GM23338 (cell line): ENCODE results near the gene DELE1. TPM values are rescaled to one million over a fixed set of nuclear protein-coding genes. Genes with fewer than 3 reads are reported as not detected.

ENCODE experiments used
- ATAC-seq: fragments of 200-7000 bp; cut with Tn5 transposase; 3 replicates; pipeline ENCODE4 v1.9.1; 2020
- DNase-seq: peaks from one replicate; pipeline ENCODE4 v3.0.0-alpha.2; 2015; ENCODE audit warnings: low spot score
- H2AFZ ChIP-seq: fragments of 200-600 bp; sonication (generic); 2 replicates; pipeline ENCODE4 v1.8.0; 2016; ENCODE audit warnings: antibody characterized with exemption, mild to moderate bottlenecking, moderate library complexity
- H3F3A ChIP-seq: fragments of 200-600 bp; sonication (generic); replicated peaks from 2 replicates; pipeline ENCODE4 v1.8.0; 2017; ENCODE audit warnings: antibody characterized with exemption, mixed run types, low read depth
- H3K27ac ChIP-seq: fragments of 200-600 bp; sonication (generic); 2 replicates; pipeline ENCODE4 v1.6.1; 2016; ENCODE audit warnings: low read depth
- H3K27me3 ChIP-seq: fragments of 200-600 bp; sonication (generic); 2 replicates; pipeline ENCODE4 v1.8.0; 2016; ENCODE audit warnings: mild to moderate bottlenecking, mixed run types, moderate library complexity; ENCODE audit not compliant: insufficient read depth
- H3K36me3 ChIP-seq: fragments of 200-600 bp; sonication (generic); 2 replicates; pipeline ENCODE4 v1.8.0; 2016; ENCODE audit warnings: mild to moderate bottlenecking; ENCODE audit not compliant: insufficient read depth
- H3K4me1 ChIP-seq: fragments of 200-600 bp; sonication (generic); 2 replicates; pipeline ENCODE4 v1.8.0; 2016; ENCODE audit warnings: mild to moderate bottlenecking, moderate library complexity; ENCODE audit not compliant: insufficient read depth
- H3K4me2 ChIP-seq: fragments of 200-600 bp; sonication (generic); 2 replicates; pipeline ENCODE4 v1.7.1; 2017; ENCODE audit warnings: mixed run types
- H3K4me3 ChIP-seq: fragments of 200-600 bp; sonication (generic); 2 replicates; pipeline ENCODE4 v1.6.1; 2016; ENCODE audit warnings: mixed run types
- H3K79me2 ChIP-seq: fragments of 200-600 bp; sonication (generic); replicated peaks from 2 replicates; pipeline ENCODE4 v1.8.0; 2017; ENCODE audit warnings: mild to moderate bottlenecking; ENCODE audit not compliant: insufficient read depth
- H3K9me2 ChIP-seq: fragments of 200-600 bp; sonication (generic); 2 replicates; pipeline ENCODE4 v1.8.0; 2017; ENCODE audit not compliant: insufficient read depth
- H4K20me1 ChIP-seq: fragments of 200-600 bp; sonication (generic); replicated peaks from 2 replicates; pipeline ENCODE4 v1.8.0; 2017; ENCODE audit warnings: mild to moderate bottlenecking; ENCODE audit not compliant: insufficient read depth
- H3K27ac Mint-ChIP-seq: 2 replicates; pipeline ENCODE4 v1.8.0; 2020; ENCODE audit warnings: inconsistent platforms, mild to moderate bottlenecking, moderate library complexity, mixed read lengths
- H3K27me3 Mint-ChIP-seq: 3 replicates; pipeline ENCODE4 v1.8.0; 2022; ENCODE audit warnings: low read depth, mild to moderate bottlenecking, moderate library complexity, mixed read lengths, inconsistent platforms; ENCODE audit not compliant: insufficient read depth, poor library complexity
- H3K36me3 Mint-ChIP-seq: 3 replicates; pipeline ENCODE4 v1.8.0; 2021; ENCODE audit warnings: low read depth, mild to moderate bottlenecking, inconsistent platforms, moderate library complexity, mixed read lengths
- H3K4me1 Mint-ChIP-seq: 3 replicates; pipeline ENCODE4 v1.8.0; 2020; ENCODE audit warnings: mild to moderate bottlenecking, inconsistent platforms, mixed read lengths
- H3K4me3 Mint-ChIP-seq: 3 replicates; pipeline ENCODE4 v1.8.0; 2021; ENCODE audit warnings: moderate library complexity, mild to moderate bottlenecking, inconsistent platforms, mixed read lengths
- H3K9me3 Mint-ChIP-seq: 3 replicates; pipeline ENCODE4 v1.8.0; 2020; ENCODE audit warnings: moderate library complexity, mild to moderate bottlenecking, inconsistent platforms, mixed read lengths
- EZH2 ChIP-seq: fragments of 200-600 bp; sonication (generic); IDR thresholded peaks from one replicate; pipeline ENCODE4 v1.8.0; 2017; ENCODE audit warnings: antibody characterized with exemption, mild to moderate bottlenecking, low read depth; ENCODE audit not compliant: unreplicated experiment
- REST ChIP-seq: IDR thresholded peaks from one replicate; pipeline ENCODE4 v1.6.1; 2018; ENCODE audit warnings: antibody characterized with exemption; ENCODE audit not compliant: unreplicated experiment
- ZNF114 ChIP-seq: fragments of 250-450 bp; sonication (Bioruptor Pico); IDR thresholded peaks from 2 replicates; pipeline ENCODE4 v1.5.0; 2020; ENCODE audit warnings: mild to moderate bottlenecking, moderate library complexity
- polyA plus RNA-seq: library from polyadenylated mRNA; unstranded; fragments of >200 nt; fragmentation: Nextera tagmentation; extraction: Ambion mirVana; gene quantifications from 2 replicates; pipeline ENCODE4 v1.2.1, GENCODE V29; 2016
- total RNA-seq: library from RNA; depleted of rRNA; stranded (reverse); fragments of >200 nt; shearing (Covaris generic); gene quantifications from 2 replicates; pipeline ENCODE4 v1.2.3, GENCODE V29; 2014
- TF ChIP-seq, protein P1 (sequence below): fragments of 250-450 bp; sonication (Bioruptor Pico); IDR thresholded peaks from 2 replicates; pipeline ENCODE4 v1.5.0; 2020; ENCODE audit warnings: mild to moderate bottlenecking, moderate library complexity

DELE1 gene
- total and polyA plus RNA-seq, 2 experiments from 2014 or later = 26.9 to 62.2 TPM

GRCh38 chr5:141965071-141965470 is 41.4 kb downstream of the DELE1 start:
- H3K27ac ChIP-seq = no peak overlapping the region
- H3K36me3 ChIP-seq = no peaks in the 10 kb centered on the region
- H3K9me2 ChIP-seq = no peaks in the 10 kb centered on the region
- TF ChIP-seq EZH2 (no peak), REST (no peak), ZNF114 (no peak)
- TF ChIP-seq, protein P1, sequence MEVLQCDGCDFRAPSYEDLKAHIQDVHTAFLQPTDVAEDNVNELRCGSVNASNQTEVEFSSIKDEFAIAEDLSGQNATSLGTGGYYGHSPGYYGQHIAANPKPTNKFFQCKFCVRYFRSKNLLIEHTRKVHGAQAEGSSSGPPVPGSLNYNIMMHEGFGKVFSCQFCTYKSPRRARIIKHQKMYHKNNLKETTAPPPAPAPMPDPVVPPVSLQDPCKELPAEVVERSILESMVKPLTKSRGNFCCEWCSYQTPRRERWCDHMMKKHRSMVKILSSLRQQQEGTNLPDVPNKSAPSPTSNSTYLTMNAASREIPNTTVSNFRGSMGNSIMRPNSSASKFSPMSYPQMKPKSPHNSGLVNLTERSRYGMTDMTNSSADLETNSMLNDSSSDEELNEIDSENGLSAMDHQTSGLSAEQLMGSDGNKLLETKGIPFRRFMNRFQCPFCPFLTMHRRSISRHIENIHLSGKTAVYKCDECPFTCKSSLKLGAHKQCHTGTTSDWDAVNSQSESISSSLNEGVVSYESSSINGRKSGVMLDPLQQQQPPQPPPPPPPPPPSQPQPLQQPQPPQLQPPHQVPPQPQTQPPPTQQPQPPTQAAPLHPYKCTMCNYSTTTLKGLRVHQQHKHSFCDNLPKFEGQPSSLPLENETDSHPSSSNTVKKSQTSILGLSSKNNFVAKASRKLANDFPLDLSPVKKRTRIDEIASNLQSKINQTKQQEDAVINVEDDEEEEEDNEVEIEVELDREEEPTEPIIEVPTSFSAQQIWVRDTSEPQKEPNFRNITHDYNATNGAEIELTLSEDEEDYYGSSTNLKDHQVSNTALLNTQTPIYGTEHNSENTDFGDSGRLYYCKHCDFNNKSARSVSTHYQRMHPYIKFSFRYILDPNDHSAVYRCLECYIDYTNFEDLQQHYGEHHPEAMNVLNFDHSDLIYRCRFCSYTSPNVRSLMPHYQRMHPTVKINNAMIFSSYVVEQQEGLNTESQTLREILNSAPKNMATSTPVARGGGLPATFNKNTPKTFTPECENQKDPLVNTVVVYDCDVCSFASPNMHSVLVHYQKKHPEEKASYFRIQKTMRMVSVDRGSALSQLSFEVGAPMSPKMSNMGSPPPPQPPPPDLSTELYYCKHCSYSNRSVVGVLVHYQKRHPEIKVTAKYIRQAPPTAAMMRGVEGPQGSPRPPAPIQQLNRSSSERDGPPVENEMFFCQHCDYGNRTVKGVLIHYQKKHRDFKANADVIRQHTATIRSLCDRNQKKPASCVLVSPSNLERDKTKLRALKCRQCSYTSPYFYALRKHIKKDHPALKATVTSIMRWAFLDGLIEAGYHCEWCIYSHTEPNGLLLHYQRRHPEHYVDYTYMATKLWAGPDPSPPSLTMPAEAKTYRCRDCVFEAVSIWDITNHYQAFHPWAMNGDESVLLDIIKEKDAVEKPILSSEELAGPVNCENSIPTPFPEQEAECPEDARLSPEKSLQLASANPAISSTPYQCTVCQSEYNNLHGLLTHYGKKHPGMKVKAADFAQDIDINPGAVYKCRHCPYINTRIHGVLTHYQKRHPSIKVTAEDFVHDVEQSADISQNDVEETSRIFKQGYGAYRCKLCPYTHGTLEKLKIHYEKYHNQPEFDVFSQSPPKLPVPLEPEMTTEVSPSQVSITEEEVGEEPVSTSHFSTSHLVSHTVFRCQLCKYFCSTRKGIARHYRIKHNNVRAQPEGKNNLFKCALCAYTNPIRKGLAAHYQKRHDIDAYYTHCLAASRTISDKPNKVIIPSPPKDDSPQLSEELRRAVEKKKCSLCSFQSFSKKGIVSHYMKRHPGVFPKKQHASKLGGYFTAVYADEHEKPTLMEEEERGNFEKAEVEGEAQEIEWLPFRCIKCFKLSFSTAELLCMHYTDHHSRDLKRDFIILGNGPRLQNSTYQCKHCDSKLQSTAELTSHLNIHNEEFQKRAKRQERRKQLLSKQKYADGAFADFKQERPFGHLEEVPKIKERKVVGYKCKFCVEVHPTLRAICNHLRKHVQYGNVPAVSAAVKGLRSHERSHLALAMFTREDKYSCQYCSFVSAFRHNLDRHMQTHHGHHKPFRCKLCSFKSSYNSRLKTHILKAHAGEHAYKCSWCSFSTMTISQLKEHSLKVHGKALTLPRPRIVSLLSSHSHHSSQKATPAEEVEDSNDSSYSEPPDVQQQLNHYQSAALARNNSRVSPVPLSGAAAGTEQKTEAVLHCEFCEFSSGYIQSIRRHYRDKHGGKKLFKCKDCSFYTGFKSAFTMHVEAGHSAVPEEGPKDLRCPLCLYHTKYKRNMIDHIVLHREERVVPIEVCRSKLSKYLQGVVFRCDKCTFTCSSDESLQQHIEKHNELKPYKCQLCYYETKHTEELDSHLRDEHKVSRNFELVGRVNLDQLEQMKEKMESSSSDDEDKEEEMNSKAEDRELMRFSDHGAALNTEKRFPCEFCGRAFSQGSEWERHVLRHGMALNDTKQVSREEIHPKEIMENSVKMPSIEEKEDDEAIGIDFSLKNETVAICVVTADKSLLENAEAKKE (CRISPR knock-in tag) = no peak
- H3F3A ChIP-seq = peaks cover 12% of the 10 kb centered on the region
- ATAC-seq (no peak), DNase-seq (no peak)
- no peaks in the 10 kb centered on the region for H3K27me3 ChIP-seq
- no peaks in the 10 kb centered on the region for H3K79me2 ChIP-seq
- Mint-ChIP-seq H3K9me3 (no peaks in the 10 kb centered on the region), H3K4me3 (no peak overlapping the region), H3K27ac (no peak overlapping the region), H3K4me1 (peaks cover 25% of the 10 kb centered on the region), H3K36me3 (no peaks in the 10 kb centered on the region), H3K27me3 (peaks cover 5% of the 10 kb centered on the region)
- no peak overlapping the region for H3K4me3 ChIP-seq
- peaks cover 14% of the 10 kb centered on the region for H3K4me1 ChIP-seq
- H3K4me2 ChIP-seq = no peak overlapping the region
- no peak overlapping the region for H2AFZ ChIP-seq
- no peaks in the 10 kb centered on the region for H4K20me1 ChIP-seq
